HepG2 (cell line): ENCODE data around the gene SPTB. TPM values are rescaled to one million over a fixed set of nuclear protein-coding genes. Genes with fewer than 3 reads are reported as not detected.

Experiments used
- ATAC-seq: fragments of 200-7000 bp; cut with Tn5 transposase; 3 replicates; pipeline ENCODE4 v1.9.1; 2020; ENCODE audit warnings: mild to moderate bottlenecking, moderate library complexity
- BruUV-seq: library from RNA; stranded (reverse); fragments of 400-500 nt; replicated peaks from 2 replicates; lab custom pipeline; 2021; lab: Mats Ljungman, UMichigan
- CTCF ChIA-PET: fragments of 300-600 bp; formaldehyde crosslinking; extraction: SDS; loops from one replicate; lab custom pipeline; 2021; ENCODE audit warnings: low total read pairs, inconsistent platforms, low intra/inter-chr PET ratio; lab: Yijun Ruan, JAX
- POLR2A ChIA-PET: fragments of 350-600 bp; sonication (Branson Sonifier 250); formaldehyde crosslinking; loops from one replicate; lab custom pipeline; 2020; ENCODE audit warnings: antibody characterized with exemption, inconsistent platforms; lab: Yijun Ruan, JAX
- DNase-seq: peaks from one replicate; pipeline ENCODE4 v3.0.0-alpha.2; 2015; ENCODE audit warnings: low spot score
- FAIRE-seq: peaks from 3 replicates; lab custom pipeline; 2011; peaks lifted over from hg19 to GRCh38; lab: Jason Lieb, UNC
- H2AFZ ChIP-seq: one replicate; pipeline ENCODE4 v1.6.1; 2011; ENCODE audit warnings: low read length, inconsistent platforms
- H3K27ac ChIP-seq: fragments of 300-600 bp; 3 replicates; pipeline ENCODE4 v1.8.0; 2011; ENCODE audit warnings: mixed run types, mild to moderate bottlenecking, mixed read lengths, low read length, inconsistent platforms; ENCODE audit not compliant: insufficient read depth; ENCODE audit errors: extremely low read length
- H3K27me3 ChIP-seq, 2 experiments: fragments of 200-600 bp in 1 of 2; 2 replicates in 1 of 2; 3 replicates in 1 of 2; pipeline versions ENCODE4 v1.6.0 to v1.8.0; 2011; ENCODE audit warnings: low read length in 2 of 2, mild to moderate bottlenecking in 2 of 2, moderate library complexity in 2 of 2, inconsistent platforms in 1 of 2; ENCODE audit not compliant: insufficient read depth in 2 of 2, control insufficient read depth in 1 of 2
- H3K36me3 ChIP-seq, 2 experiments: fragments of 200-600 bp in 1 of 2; replicated peaks in 1 of 2; 2 replicates in 1 of 2; 3 replicates in 1 of 2; pipeline versions ENCODE4 v1.5.1 to v1.8.0; 2011; ENCODE audit warnings: low read length in 2 of 2, inconsistent platforms in 1 of 2; ENCODE audit not compliant: insufficient read depth in 2 of 2, control insufficient read depth in 1 of 2
- H3K4me1 ChIP-seq: 2 replicates; pipeline ENCODE4 v1.5.1; 2012; ENCODE audit warnings: low read length, inconsistent platforms; ENCODE audit not compliant: insufficient read depth
- H3K4me2 ChIP-seq: 2 replicates; pipeline ENCODE4 v1.6.0; 2011; ENCODE audit warnings: low read depth, low read length, inconsistent platforms
- H3K4me3 ChIP-seq, 3 experiments: fragments of 200-600 bp in 1 of 3; sonication (generic), shearing (Covaris generic) in 1 of 3; replicated peaks in 1 of 3; 2 replicates each; pipeline ENCODE4 v1.5.1; 2011 to 2016; ENCODE audit warnings: low read length in 3 of 3, inconsistent platforms in 2 of 3, low read depth in 2 of 3, mild to moderate bottlenecking in 2 of 3, control low read depth in 1 of 3, mixed read lengths in 1 of 3; ENCODE audit not compliant: insufficient read depth in 1 of 3
- H3K79me2 ChIP-seq: one replicate; pipeline ENCODE4 v1.6.1; 2011; ENCODE audit warnings: low read length, inconsistent platforms; ENCODE audit not compliant: insufficient read depth
- H3K9ac ChIP-seq: 2 replicates; pipeline ENCODE4 v1.6.0; 2011; ENCODE audit warnings: mild to moderate bottlenecking, low read depth, low read length, inconsistent platforms; ENCODE audit not compliant: insufficient read depth
- H3K9me3 ChIP-seq: 2 replicates; pipeline ENCODE4 v1.5.1; 2012; ENCODE audit warnings: mild to moderate bottlenecking, low read length
- H4K20me1 ChIP-seq: 2 replicates; pipeline ENCODE4 v1.6.0; 2011; ENCODE audit warnings: inconsistent platforms, mild to moderate bottlenecking, low read length, moderate library complexity; ENCODE audit not compliant: insufficient read depth
- CBX1 ChIP-seq: IDR thresholded peaks from one replicate; pipeline ENCODE4 v1.6.1; 2016; ENCODE audit warnings: antibody characterized with exemption, low read depth
- ESRRA ChIP-seq: sonication (generic); formaldehyde crosslinking; IDR thresholded peaks from 2 replicates; pipeline ENCODE4 v1.5.1; 2020; ENCODE audit warnings: mild to moderate bottlenecking, low read depth, missing genetic modification reagents
- FOXA3 ChIP-seq: IDR thresholded peaks from 2 replicates; pipeline ENCODE4 v1.6.1; 2016; ENCODE audit warnings: missing genetic modification reagents, missing compliant biosample characterization
- FOXP1 ChIP-seq, 2 experiments: fragments of 450-650 bp in 1 of 2; IDR thresholded peaks; 2 replicates each; pipeline ENCODE4 v1.6.1; 2017 to 2018; ENCODE audit warnings: antibody characterized with exemption in 1 of 2
- GABPB1 ChIP-seq: IDR thresholded peaks from 2 replicates; pipeline ENCODE4 v1.6.1; 2016; ENCODE audit warnings: mild to moderate bottlenecking, missing genetic modification reagents, moderate library complexity, missing compliant biosample characterization
- KLF6 ChIP-seq: IDR thresholded peaks from 2 replicates; pipeline ENCODE4 v1.8.0; 2016; ENCODE audit warnings: missing biosample characterization, missing genetic modification reagents
- PPARG ChIP-seq: conservative IDR thresholded peaks from 2 replicates; pipeline ENCODE4 v1.6.1; 2016; ENCODE audit warnings: missing biosample characterization, missing genetic modification reagents
- RBFOX2 ChIP-seq: fragments of 200-400 bp; formaldehyde crosslinking; IDR thresholded peaks from 2 replicates; pipeline ENCODE4 v1.6.1; 2017; ENCODE audit warnings: low read depth, mild to moderate bottlenecking, low read length
- SAFB2 ChIP-seq: sonication (generic); formaldehyde crosslinking; IDR thresholded peaks from 2 replicates; pipeline ENCODE4 v1.5.1; 2020; ENCODE audit warnings: missing genetic modification reagents, low read depth, mild to moderate bottlenecking, borderline replicate concordance
- SP1 ChIP-seq, 2 experiments: fragments of 450-650 bp in 1 of 2; sonication (generic) in 1 of 2; formaldehyde crosslinking in 1 of 2; IDR thresholded peaks; 2 replicates each; pipeline versions ENCODE4 v1.4.0 to v1.6.1; 2016 to 2020; ENCODE audit warnings: missing genetic modification reagents in 1 of 2
- TBX2 ChIP-seq: sonication (generic); formaldehyde crosslinking; IDR thresholded peaks from 2 replicates; pipeline ENCODE4 v1.5.0; 2020; ENCODE audit warnings: missing genetic modification reagents, mild to moderate bottlenecking, borderline replicate concordance
- ZNF543 ChIP-seq: sonication (generic); formaldehyde crosslinking; IDR thresholded peaks from 2 replicates; pipeline ENCODE4 v1.4.0; 2020; ENCODE audit warnings: mild to moderate bottlenecking, missing genetic modification reagents
- ZSCAN5A ChIP-seq: sonication (generic); formaldehyde crosslinking; IDR thresholded peaks from 2 replicates; pipeline ENCODE4 v1.8.0; 2022; ENCODE audit warnings: mild to moderate bottlenecking, missing genetic modification reagents, borderline replicate concordance
- WGBS: methylation state at CpG from one replicate; pipeline ENCODE4 v1.1.6; 2017; ENCODE audit warnings: low lambda C conversion rate; 5-methylcytosine and 5-hydroxymethylcytosine counted together
- in situ Hi-C: cut with HindIII; loops from 2 replicates; pipeline ENCODE4 v1.10.0; 2017; ENCODE audit warnings: low pct_unique_long_range_greater_than_20kb; ENCODE audit not compliant: extremely low pct_ligation_motif_present
- intact Hi-C: fragments of 100-400 bp; cut with micrococcal nuclease; formaldehyde crosslinking; loops from one replicate; pipeline ENCODE4 v1.10.0; 2022; ENCODE audit not compliant: unreplicated experiment
- polyA plus RNA-seq, 8 experiments: library from polyadenylated mRNA; depleted of rRNA in 3 of 8; stranded (reverse) in 7 of 8; unstranded in 1 of 8; fragments of >200 nt; fragmentation: Illumina TruSeq in 4 of 8; extraction: Trizol in 4 of 8; gene quantifications; 2 replicates each; pipeline versions ENCODE4 v1.2.1 to v1.2.3, GENCODE V29; 2011 to 2016; ENCODE audit warnings: low read depth in 4 of 8, missing spikeins in 1 of 8, mixed read lengths in 1 of 8; ENCODE audit not compliant: insufficient read depth in 1 of 8
- total RNA-seq, 5 experiments: library from RNA; depleted of rRNA; stranded (reverse); fragments of >200 nt; fragmentation: Illumina TruSeq; extraction: Trizol; gene quantifications; 2 replicates each; pipeline ENCODE4 v1.2.3, GENCODE V29; 2016; ENCODE audit warnings: low read depth in 1 of 5
- TF ChIP-seq, protein P1 (sequence below): sonication (generic); formaldehyde crosslinking; IDR thresholded peaks from 2 replicates; pipeline ENCODE4 v1.4.0; 2020; ENCODE audit warnings: missing genetic modification reagents, borderline replicate concordance
- TF ChIP-seq, protein P2 (sequence below): sonication (generic); formaldehyde crosslinking; IDR thresholded peaks from 2 replicates; pipeline ENCODE4 v1.4.0; 2020; ENCODE audit warnings: mild to moderate bottlenecking, missing genetic modification reagents
- TF ChIP-seq, protein P3 (sequence below): IDR thresholded peaks from 2 replicates; pipeline ENCODE4 v1.6.1; 2012; ENCODE audit warnings: low read depth, low read length, improper control_type of control experiment

SPTB gene
- total and polyA plus RNA-seq, 2 of the 13 experiments (the other 11 are each of a cell fraction or from before 2014, with no cell fraction given) = 0.01 to 0.02 TPM

DNA sequence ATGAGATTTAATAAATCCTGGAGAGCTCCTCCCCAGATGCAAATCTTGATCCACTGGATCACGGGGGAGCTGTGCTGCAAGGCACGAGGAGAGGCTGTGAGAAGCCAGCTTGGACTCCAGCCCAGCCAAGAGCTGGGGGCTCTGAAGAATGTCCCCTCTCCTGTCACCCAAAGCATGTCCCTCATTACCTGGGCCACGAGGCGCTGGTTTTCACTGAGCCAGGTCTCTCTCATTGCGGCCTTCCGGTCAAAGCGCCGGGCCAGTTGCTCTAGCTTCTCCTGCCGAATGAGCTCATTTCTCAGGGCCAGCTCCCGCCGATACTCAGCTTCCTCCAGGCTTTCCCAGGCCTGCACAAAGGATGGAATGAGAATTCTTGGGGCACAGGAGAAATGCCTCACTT is 83.3 kb downstream of the SPTB start (continued):
- TF ChIP-seq, protein P1, sequence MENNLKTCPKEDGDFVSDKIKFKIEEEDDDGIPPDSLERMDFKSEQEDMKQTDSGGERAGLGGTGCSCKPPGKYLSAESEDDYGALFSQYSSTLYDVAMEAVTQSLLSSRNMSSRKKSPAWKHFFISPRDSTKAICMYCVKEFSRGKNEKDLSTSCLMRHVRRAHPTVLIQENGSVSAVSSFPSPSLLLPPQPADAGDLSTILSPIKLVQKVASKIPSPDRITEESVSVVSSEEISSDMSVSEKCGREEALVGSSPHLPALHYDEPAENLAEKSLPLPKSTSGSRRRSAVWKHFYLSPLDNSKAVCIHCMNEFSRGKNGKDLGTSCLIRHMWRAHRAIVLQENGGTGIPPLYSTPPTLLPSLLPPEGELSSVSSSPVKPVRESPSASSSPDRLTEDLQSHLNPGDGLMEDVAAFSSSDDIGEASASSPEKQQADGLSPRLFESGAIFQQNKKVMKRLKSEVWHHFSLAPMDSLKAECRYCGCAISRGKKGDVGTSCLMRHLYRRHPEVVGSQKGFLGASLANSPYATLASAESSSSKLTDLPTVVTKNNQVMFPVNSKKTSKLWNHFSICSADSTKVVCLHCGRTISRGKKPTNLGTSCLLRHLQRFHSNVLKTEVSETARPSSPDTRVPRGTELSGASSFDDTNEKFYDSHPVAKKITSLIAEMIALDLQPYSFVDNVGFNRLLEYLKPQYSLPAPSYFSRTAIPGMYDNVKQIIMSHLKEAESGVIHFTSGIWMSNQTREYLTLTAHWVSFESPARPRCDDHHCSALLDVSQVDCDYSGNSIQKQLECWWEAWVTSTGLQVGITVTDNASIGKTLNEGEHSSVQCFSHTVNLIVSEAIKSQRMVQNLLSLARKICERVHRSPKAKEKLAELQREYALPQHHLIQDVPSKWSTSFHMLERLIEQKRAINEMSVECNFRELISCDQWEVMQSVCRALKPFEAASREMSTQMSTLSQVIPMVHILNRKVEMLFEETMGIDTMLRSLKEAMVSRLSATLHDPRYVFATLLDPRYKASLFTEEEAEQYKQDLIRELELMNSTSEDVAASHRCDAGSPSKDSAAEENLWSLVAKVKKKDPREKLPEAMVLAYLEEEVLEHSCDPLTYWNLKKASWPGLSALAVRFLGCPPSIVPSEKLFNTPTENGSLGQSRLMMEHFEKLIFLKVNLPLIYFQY (CRISPR knock-in tag) = no peak
- TF ChIP-seq, protein P2, sequence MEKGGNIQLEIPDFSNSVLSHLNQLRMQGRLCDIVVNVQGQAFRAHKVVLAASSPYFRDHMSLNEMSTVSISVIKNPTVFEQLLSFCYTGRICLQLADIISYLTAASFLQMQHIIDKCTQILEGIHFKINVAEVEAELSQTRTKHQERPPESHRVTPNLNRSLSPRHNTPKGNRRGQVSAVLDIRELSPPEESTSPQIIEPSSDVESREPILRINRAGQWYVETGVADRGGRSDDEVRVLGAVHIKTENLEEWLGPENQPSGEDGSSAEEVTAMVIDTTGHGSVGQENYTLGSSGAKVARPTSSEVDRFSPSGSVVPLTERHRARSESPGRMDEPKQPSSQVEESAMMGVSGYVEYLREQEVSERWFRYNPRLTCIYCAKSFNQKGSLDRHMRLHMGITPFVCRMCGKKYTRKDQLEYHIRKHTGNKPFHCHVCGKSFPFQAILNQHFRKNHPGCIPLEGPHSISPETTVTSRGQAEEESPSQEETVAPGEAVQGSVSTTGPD (CRISPR knock-in tag) = no peak
- TF ChIP-seq SAFB2 (CRISPR knock-in tag) (no peak), PPARG (CRISPR knock-in tag) (no peak)

- Histone ChIP-seq H4K20me1 (no peaks in the 10 kb centered on the region), H3K27ac (no peak overlapping the region), H3K36me3 (no peaks in the 10 kb centered on the region), H3K4me1 (peaks cover 9% of the 10 kb centered on the region; the same call in 1 of the 2 replicates), H3K9me3 (no peaks in the 10 kb centered on the region), H3K4me3 (no peak overlapping the region), H3K4me2 (no peak overlapping the region), H3K9ac (no peak overlapping the region), H3K79me2 (no peaks in the 10 kb centered on the region), H3K27me3 (peaks cover 3 to 17% of the 10 kb centered on the region in 2 experiments; a peak in 4 of 5 replicates), H2AFZ (no peak overlapping the region)
- POLR2A ChIA-PET = no interaction called here
- in situ Hi-C loops = no loop called here
- FAIRE-seq = no peak
- no peak for ATAC-seq
- 44% methylated on average over 2 of the region's 3 CpGs for WGBS
- intact Hi-C loops = no loop called here
- DNase-seq = no peak
- CTCF ChIA-PET = no interaction called here
- no TSS peak for BruUV-seq
- TF ChIP-seq ZSCAN5A (CRISPR knock-in tag) (no peak), FOXA3 (CRISPR knock-in tag) (no peak), FOXP1 (IDR thresholded peaks at IDR 0.05) (no peak), FOXP1 (CRISPR knock-in tag; IDR thresholded peaks at IDR 0.05) (no peak), KLF6 (CRISPR knock-in tag) (no peak), ESRRA (no peak), SP1 (IDR thresholded peaks at IDR 0.05) (no peak), SP1 (CRISPR knock-in tag; IDR thresholded peaks at IDR 0.05) (no peak), TBX2 (CRISPR knock-in tag) (no peak), GABPB1 (CRISPR knock-in tag) (no peak), CBX1 (no peak), ZNF543 (CRISPR knock-in tag) (no peak), RBFOX2 (no peak)
- TF ChIP-seq, protein P3, sequence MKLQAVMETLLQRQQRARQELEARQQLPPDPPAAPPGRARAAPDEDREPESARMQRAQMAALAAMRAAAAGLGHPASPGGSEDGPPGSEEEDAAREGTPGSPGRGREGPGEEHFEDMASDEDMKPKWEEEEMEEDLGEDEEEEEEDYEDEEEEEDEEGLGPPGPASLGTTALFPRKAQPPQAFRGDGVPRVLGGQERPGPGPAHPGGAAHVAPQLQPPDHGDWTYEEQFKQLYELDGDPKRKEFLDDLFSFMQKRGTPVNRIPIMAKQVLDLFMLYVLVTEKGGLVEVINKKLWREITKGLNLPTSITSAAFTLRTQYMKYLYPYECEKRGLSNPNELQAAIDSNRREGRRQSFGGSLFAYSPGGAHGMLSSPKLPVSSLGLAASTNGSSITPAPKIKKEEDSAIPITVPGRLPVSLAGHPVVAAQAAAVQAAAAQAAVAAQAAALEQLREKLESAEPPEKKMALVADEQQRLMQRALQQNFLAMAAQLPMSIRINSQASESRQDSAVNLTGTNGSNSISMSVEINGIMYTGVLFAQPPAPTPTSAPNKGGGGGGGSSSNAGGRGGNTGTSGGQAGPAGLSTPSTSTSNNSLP = no peak
Measured at GRCh38 chr14:64795921-64796320, 83.8 kb downstream of the SPTB start.
